Middle frontal gyrus (tissue), 1 donor: ENCODE measurements around the gene DCAKD.

Experiments
- DNase-seq: peaks from one replicate; pipeline ENCODE4 v3.0.0-alpha.2; 2015; ENCODE audit warnings: low spot score; ENCODE audit errors: extremely low spot score

The DCAKD gene

GRCh38 chr17:45031231-45032173 lies 19.9 kb downstream of the DCAKD start:
- no peak for DNase-seq

- no peak for DNase-seq
Measured at GRCh38 chr17:45030733-45031132, 20.7 kb downstream of the DCAKD start.

GRCh38 chr17:45029758-45030423 lies 21.5 kb downstream of the DCAKD start:
- no peak for DNase-seq

GRCh38 chr17:45029096-45029495 lies 22.3 kb downstream of the DCAKD start:
- no peak for DNase-seq

GRCh38 chr17:45022655-45023339 lies 28.6 kb downstream of the DCAKD start:
- no peak for DNase-seq

GRCh38 chr17:45022288-45022648 lies 29.2 kb downstream of the DCAKD start:
- DNase-seq = no peak

- DNase-seq = peak; percentile 8
Measured at GRCh38 chr17:45021607-45022287, 29.7 kb downstream of the DCAKD start.

GRCh38 chr17:45020354-45021138 lies 30.9 kb downstream of the DCAKD start:
- DNase-seq = no peak

GRCh38 chr17:45018848-45019711 lies 32.4 kb downstream of the DCAKD start:
- no peak for DNase-seq

- no peak for DNase-seq
Measured at GRCh38 chr17:45018514-45018847, 33.0 kb downstream of the DCAKD start.

GRCh38 chr17:45016823-45017222 lies 34.6 kb downstream of the DCAKD start:
- no peak for DNase-seq

GRCh38 chr17:45016237-45016636 lies 35.2 kb downstream of the DCAKD start:
- no peak for DNase-seq

GRCh38 chr17:45013021-45013997 lies 38.1 kb downstream of the DCAKD start:
- DNase-seq = no peak

GRCh38 chr17:45011767-45012166 lies 39.7 kb downstream of the DCAKD start:
- no peak for DNase-seq

GRCh38 chr17:45009676-45010467 lies 41.6 kb downstream of the DCAKD start:
- no peak for DNase-seq

- DNase-seq = no peak
Measured at GRCh38 chr17:45008216-45008615, 43.2 kb downstream of the DCAKD start.

- DNase-seq = no peak
Measured at GRCh38 chr17:45006927-45007461, 44.4 kb downstream of the DCAKD start.

- no peak for DNase-seq
Measured at GRCh38 chr17:45005700-45006099, 45.7 kb downstream of the DCAKD start.
